OCI-LY3 (cell line): ENCODE results near the gene DCP2.

Experiments
- EZH2phosphoT487 ChIP-seq: fragments of 200-600 bp; shearing (Covaris generic); IDR thresholded peaks from 2 replicates; pipeline ENCODE4 v1.6.1; 2018; ENCODE audit warnings: antibody characterized with exemption, mixed run types, low read depth
- TF ChIP-seq, protein P1 (sequence below): fragments of 200-600, 300-600 bp; sonication (generic); IDR thresholded peaks from 2 replicates; pipeline ENCODE4 v1.5.1; 2014; ENCODE audit warnings: antibody characterized with exemption, low read length, low read depth

DNA sequence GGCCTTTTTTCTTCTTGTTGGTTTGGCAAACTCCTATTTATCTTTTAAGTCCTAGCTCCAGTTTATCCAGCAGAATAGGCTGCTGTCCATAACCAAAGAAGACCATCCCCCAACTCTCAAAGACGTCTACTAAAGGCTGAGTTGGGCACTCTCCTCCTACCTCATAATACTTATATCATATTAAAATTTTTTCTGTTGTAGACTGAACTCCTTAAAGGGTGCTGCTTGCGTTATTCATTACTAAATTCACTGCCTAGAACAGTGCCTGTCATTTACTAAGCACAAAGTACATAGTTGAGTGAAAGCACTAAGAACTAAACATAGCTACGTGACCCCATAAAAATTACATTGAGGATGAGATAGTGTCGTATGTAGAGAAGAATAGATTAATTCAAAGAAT, 21.7 kb downstream of the DCP2 start:
- TF ChIP-seq, protein P1, sequence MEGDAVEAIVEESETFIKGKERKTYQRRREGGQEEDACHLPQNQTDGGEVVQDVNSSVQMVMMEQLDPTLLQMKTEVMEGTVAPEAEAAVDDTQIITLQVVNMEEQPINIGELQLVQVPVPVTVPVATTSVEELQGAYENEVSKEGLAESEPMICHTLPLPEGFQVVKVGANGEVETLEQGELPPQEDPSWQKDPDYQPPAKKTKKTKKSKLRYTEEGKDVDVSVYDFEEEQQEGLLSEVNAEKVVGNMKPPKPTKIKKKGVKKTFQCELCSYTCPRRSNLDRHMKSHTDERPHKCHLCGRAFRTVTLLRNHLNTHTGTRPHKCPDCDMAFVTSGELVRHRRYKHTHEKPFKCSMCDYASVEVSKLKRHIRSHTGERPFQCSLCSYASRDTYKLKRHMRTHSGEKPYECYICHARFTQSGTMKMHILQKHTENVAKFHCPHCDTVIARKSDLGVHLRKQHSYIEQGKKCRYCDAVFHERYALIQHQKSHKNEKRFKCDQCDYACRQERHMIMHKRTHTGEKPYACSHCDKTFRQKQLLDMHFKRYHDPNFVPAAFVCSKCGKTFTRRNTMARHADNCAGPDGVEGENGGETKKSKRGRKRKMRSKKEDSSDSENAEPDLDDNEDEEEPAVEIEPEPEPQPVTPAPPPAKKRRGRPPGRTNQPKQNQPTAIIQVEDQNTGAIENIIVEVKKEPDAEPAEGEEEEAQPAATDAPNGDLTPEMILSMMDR = no peak
- TF ChIP-seq EZH2phosphoT487 = no peak
